HG03175 (cell line): Measurements from ENCODE around the gene NLRP3.
"Not testable (repeated sequence)": the region's sequence is repeated elsewhere in the genome, so short reads cannot be mapped to it uniquely, and the experiment has no call there.

ENCODE experiments used
- ATAC-seq: cut with Tn5 transposase; IDR thresholded peaks from one replicate; pipeline ENCODE4 v1.9.1; 2021; ENCODE audit warnings: mild to moderate bottlenecking, moderate library complexity; ENCODE audit not compliant: unreplicated experiment

NLRP3 gene

GRCh38 chr1:247415423-247416361, at the start of gene NLRP3:
Gene NLRP3 (plus strand): TSS chr1:247416173. CDS start chr1:247418801, 2,628 bp downstream.
- peak; percentile 75 for ATAC-seq

- ATAC-seq = not testable (repeated sequence)
These were observed 49.6 kb upstream of the NLRP3 start for GRCh38 chr1:247366345-247366744.

GRCh38 chr1:247366926-247367645, 48.9 kb upstream of the NLRP3 start:
- ATAC-seq = no peak

GRCh38 chr1:247367786-247368422, 48.1 kb upstream of the NLRP3 start:
- no peak for ATAC-seq

- no peak for ATAC-seq
These were observed 47.4 kb upstream of the NLRP3 start for GRCh38 chr1:247368490-247369145.

- no peak for ATAC-seq
These were observed 44.9 kb upstream of the NLRP3 start for GRCh38 chr1:247370786-247371732.

- ATAC-seq = no peak
These were observed 44.1 kb upstream of the NLRP3 start for GRCh38 chr1:247371801-247372259.

- peak; percentile 54 for ATAC-seq
These were observed 42.2 kb upstream of the NLRP3 start for GRCh38 chr1:247373721-247374141.

- not testable (repeated sequence) for ATAC-seq
These were observed 41.2 kb upstream of the NLRP3 start for GRCh38 chr1:247374651-247375334.

- ATAC-seq = no peak
These were observed 40.2 kb upstream of the NLRP3 start for GRCh38 chr1:247375747-247376146.

GRCh38 chr1:247376659-247377058, 39.3 kb upstream of the NLRP3 start:
- no peak for ATAC-seq

GRCh38 chr1:247377656-247378055, 38.3 kb upstream of the NLRP3 start:
- ATAC-seq = not testable (repeated sequence)

GRCh38 chr1:247378334-247379073, 37.5 kb upstream of the NLRP3 start:
- ATAC-seq = no peak

- no peak for ATAC-seq
These were observed 30.7 kb upstream of the NLRP3 start for GRCh38 chr1:247385283-247385682.

GRCh38 chr1:247386217-247386616, 29.8 kb upstream of the NLRP3 start:
- ATAC-seq = no peak

GRCh38 chr1:247386687-247387086, 29.3 kb upstream of the NLRP3 start:
- ATAC-seq = no peak

- ATAC-seq = no peak
These were observed 28.9 kb upstream of the NLRP3 start for GRCh38 chr1:247387096-247387495.

- ATAC-seq = no peak
These were observed 28.4 kb upstream of the NLRP3 start for GRCh38 chr1:247387565-247387964.
